Trophoblast cell (in vitro differentiated cells and primary cell): ENCODE measurements around the gene RAB11FIP4.

ENCODE experiments used
- DNase-seq, 2 donors: peaks; one replicate each; pipeline ENCODE4 v3.0.0-alpha.2; 2016
- H2AFZ ChIP-seq: 2 replicates; pipeline ENCODE4 v1.6.1; 2013; ENCODE audit warnings: low read length, moderate library complexity, mild to moderate bottlenecking; ENCODE audit not compliant: insufficient read depth, poor library complexity
- H2AK5ac ChIP-seq: 2 replicates; pipeline ENCODE4 v1.6.1; 2013; ENCODE audit warnings: mild to moderate bottlenecking, low read length
- H2BK120ac ChIP-seq: 2 replicates; pipeline ENCODE4 v1.6.1; 2013; ENCODE audit warnings: low read length, mild to moderate bottlenecking, moderate library complexity; ENCODE audit not compliant: insufficient read depth, poor library complexity
- H2BK12ac ChIP-seq: 2 replicates; pipeline ENCODE4 v1.6.1; 2013; ENCODE audit warnings: mild to moderate bottlenecking, low read length, moderate library complexity
- H2BK5ac ChIP-seq: 2 replicates; pipeline ENCODE4 v1.6.1; 2013; ENCODE audit warnings: low read length, low read depth, moderate library complexity, mild to moderate bottlenecking; ENCODE audit not compliant: poor library complexity
- H3K14ac ChIP-seq: 2 replicates; pipeline ENCODE4 v1.6.1; 2013; ENCODE audit warnings: mild to moderate bottlenecking, low read length
- H3K18ac ChIP-seq: 2 replicates; pipeline ENCODE4 v1.6.1; 2013; ENCODE audit warnings: mild to moderate bottlenecking, low read length
- H3K23ac ChIP-seq: 2 replicates; pipeline ENCODE4 v1.6.1; 2013; ENCODE audit warnings: low read length
- H3K27ac ChIP-seq: 2 replicates; pipeline ENCODE4 v1.5.1; 2013; ENCODE audit warnings: low read depth, mild to moderate bottlenecking, inconsistent platforms, low read length, moderate library complexity
- H3K27me3 ChIP-seq: 2 replicates; pipeline ENCODE4 v1.6.1; 2013; ENCODE audit warnings: inconsistent platforms, mild to moderate bottlenecking, low read length, moderate library complexity; ENCODE audit not compliant: insufficient read depth
- H3K36me3 ChIP-seq, 2 experiments: 1 replicate in 1 of 2; 2 replicates in 1 of 2; pipeline ENCODE4 v1.6.1; 2013; ENCODE audit warnings: low read length in 2 of 2, mild to moderate bottlenecking in 2 of 2, moderate library complexity in 1 of 2; ENCODE audit not compliant: insufficient read depth in 2 of 2, control insufficient read depth in 1 of 2
- H3K4ac ChIP-seq: 2 replicates; pipeline ENCODE4 v1.6.1; 2013; ENCODE audit warnings: low read depth, mild to moderate bottlenecking, low read length, moderate library complexity
- H3K4me1 ChIP-seq, 2 experiments: 1 replicate in 1 of 2; 2 replicates in 1 of 2; pipeline ENCODE4 v1.6.1; 2013; ENCODE audit warnings: low read length in 2 of 2, mild to moderate bottlenecking in 2 of 2, moderate library complexity in 1 of 2; ENCODE audit not compliant: insufficient read depth in 2 of 2, control insufficient read depth in 1 of 2
- H3K4me2 ChIP-seq: 2 replicates; pipeline ENCODE4 v1.6.1; 2013; ENCODE audit warnings: inconsistent platforms, mild to moderate bottlenecking, low read length, moderate library complexity
- H3K4me3 ChIP-seq: 2 replicates; pipeline ENCODE4 v1.5.1; 2013; ENCODE audit warnings: mild to moderate bottlenecking, low read depth, low read length, inconsistent platforms
- H3K79me1 ChIP-seq: one replicate; pipeline ENCODE4 v1.6.1; 2013; ENCODE audit warnings: low read length
- H3K79me2 ChIP-seq: 2 replicates; pipeline ENCODE4 v1.6.1; 2013; ENCODE audit warnings: low read length, mild to moderate bottlenecking; ENCODE audit not compliant: control insufficient read depth, insufficient read depth, poor library complexity
- H3K9ac ChIP-seq: 2 replicates; pipeline ENCODE4 v1.6.1; 2013; ENCODE audit warnings: mild to moderate bottlenecking, low read length
- H3K9me3 ChIP-seq: 2 replicates; pipeline ENCODE4 v1.6.1; 2013; ENCODE audit warnings: low read depth, mild to moderate bottlenecking, control low read depth, inconsistent platforms, low read length; ENCODE audit not compliant: insufficient read depth
- H4K12ac ChIP-seq: 2 replicates; pipeline ENCODE4 v1.6.1; 2013; ENCODE audit warnings: low read depth, mild to moderate bottlenecking, low read length, moderate library complexity
- H4K8ac ChIP-seq: 2 replicates; pipeline ENCODE4 v1.6.1; 2013; ENCODE audit warnings: low read depth, mild to moderate bottlenecking, low read length, moderate library complexity
- H4K91ac ChIP-seq: one replicate; pipeline ENCODE4 v1.6.1; 2013; ENCODE audit warnings: low read depth, mild to moderate bottlenecking, low read length, moderate library complexity
- WGBS: extraction: QIAGEN DNeasy Blood & Tissue Kit; methylation state at CpG from one replicate; pipeline ENCODE4 v1.1.7; 2013; ENCODE audit warnings: missing lambda C conversion rate; ENCODE audit not compliant: insufficient read length, insufficient coverage; ENCODE audit errors: extremely low coverage; 5-methylcytosine and 5-hydroxymethylcytosine counted together

RAB11FIP4 gene

GRCh38 chr17:31413874-31414549, 22.5 kb downstream of the RAB11FIP4 start:
- H3K9ac ChIP-seq: no peak overlapping the region
- H3K4ac ChIP-seq: no peak overlapping the region
- no peak overlapping the region for H2AFZ ChIP-seq
- no peaks in the 10 kb centered on the region for H3K79me1 ChIP-seq
- peaks cover 7 to 19% of the 10 kb centered on the region in 2 experiments for H3K4me1 ChIP-seq
- no peaks in the 10 kb centered on the region for H3K9me3 ChIP-seq
- no peak overlapping the region for H3K23ac ChIP-seq
- H2AK5ac ChIP-seq: no peak overlapping the region
- H4K8ac ChIP-seq: no peak overlapping the region
- H3K27ac ChIP-seq: no peak overlapping the region
- H2BK5ac ChIP-seq: no peak overlapping the region
- no peak overlapping the region for H3K4me3 ChIP-seq
- no peaks in the 10 kb centered on the region for H3K36me3 ChIP-seq
- DNase-seq: peak; percentile 57 to 64
- H3K79me2 ChIP-seq: no peaks in the 10 kb centered on the region
- WGBS: no CpG with 5 or more reads among the region's 12 CpGs
- H2BK12ac ChIP-seq: no peak overlapping the region
- H3K14ac ChIP-seq: no peak overlapping the region
- H2BK120ac ChIP-seq: no peak overlapping the region
- no peaks in the 10 kb centered on the region for H3K27me3 ChIP-seq
- no peak overlapping the region for H4K12ac ChIP-seq
- no peak overlapping the region for H3K18ac ChIP-seq
- peak overlapping the region; percentile 29 for H4K91ac ChIP-seq
- H3K4me2 ChIP-seq: no peak overlapping the region

DNA sequence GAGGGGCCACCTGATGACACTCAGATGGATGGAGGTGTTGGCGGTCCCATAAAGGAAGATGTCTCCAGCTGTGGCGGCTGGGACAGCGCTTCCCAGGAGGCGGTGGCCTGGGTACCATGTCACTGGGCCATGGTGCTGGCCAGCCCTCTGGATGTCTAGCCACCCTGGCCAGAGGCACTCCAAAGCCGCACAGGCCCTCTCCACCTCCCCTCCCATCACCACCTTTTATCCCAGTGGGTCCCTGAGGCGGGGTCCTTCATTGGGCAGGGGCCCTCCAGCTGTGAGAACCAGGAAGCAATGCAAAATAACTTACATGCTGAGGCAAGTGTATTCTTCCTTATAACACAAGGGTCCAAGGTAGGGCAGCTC, 23.1 kb downstream of the RAB11FIP4 start:
- no peak overlapping the region for H3K14ac ChIP-seq
- DNase-seq: no peak
- no CpG with 5 or more reads among the region's 6 CpGs for WGBS

DNA sequence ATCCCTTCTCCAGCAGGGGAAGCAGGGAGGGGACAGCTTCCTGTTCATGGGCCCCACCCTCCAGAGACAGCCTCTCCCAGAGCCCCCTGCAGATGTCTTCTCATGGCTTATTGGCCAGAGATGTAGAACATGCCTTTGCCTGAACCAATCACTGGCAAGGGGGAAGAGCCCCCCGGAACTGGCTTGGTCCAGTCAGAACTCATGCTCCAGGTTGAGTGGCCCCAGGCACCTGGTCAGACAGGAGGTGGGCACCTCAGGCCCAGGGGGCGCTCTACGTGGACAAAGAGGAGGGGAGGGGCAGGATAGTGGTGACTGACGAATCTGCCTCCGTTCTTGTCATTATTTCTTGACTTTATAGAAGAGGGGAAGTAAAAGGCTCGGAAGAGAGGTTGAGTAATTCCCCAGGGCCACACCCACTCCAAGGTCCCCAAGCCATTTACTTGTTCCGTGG, 23.6 kb downstream of the RAB11FIP4 start:
- no peak overlapping the region for H2AFZ ChIP-seq
- H3K4me3 ChIP-seq: no peak overlapping the region
- H2BK12ac ChIP-seq: no peak overlapping the region
- no peak overlapping the region for H3K4ac ChIP-seq
- no peaks in the 10 kb centered on the region for H3K79me2 ChIP-seq
- no CpG with 5 or more reads among the region's 7 CpGs for WGBS
- H3K9ac ChIP-seq: no peak overlapping the region
- no peak overlapping the region for H3K23ac ChIP-seq
- no peak overlapping the region for H3K4me2 ChIP-seq
- DNase-seq: no peak
- H3K18ac ChIP-seq: no peak overlapping the region
- no peak overlapping the region for H2AK5ac ChIP-seq
- H3K14ac ChIP-seq: no peak overlapping the region
- H3K79me1 ChIP-seq: no peaks in the 10 kb centered on the region
- no peak overlapping the region for H2BK120ac ChIP-seq
- no peak overlapping the region for H4K8ac ChIP-seq
- H3K36me3 ChIP-seq: no peaks in the 10 kb centered on the region
- no peaks in the 10 kb centered on the region for H3K9me3 ChIP-seq
- H4K12ac ChIP-seq: no peak overlapping the region
- H3K27ac ChIP-seq: no peak overlapping the region
- H3K4me1 ChIP-seq: peaks cover 7 to 19% of the 10 kb centered on the region in 2 experiments
- no peaks in the 10 kb centered on the region for H3K27me3 ChIP-seq
- H4K91ac ChIP-seq: no peak overlapping the region
- H2BK5ac ChIP-seq: no peak overlapping the region

More for the DNA sequence above, 23.1 kb downstream of the RAB11FIP4 start:
- Histone ChIP-seq H3K79me2 (no peaks in the 10 kb centered on the region), H2BK120ac (no peak overlapping the region), H3K23ac (no peak overlapping the region), H3K4me3 (no peak overlapping the region), H3K27me3 (no peaks in the 10 kb centered on the region), H2AFZ (no peak overlapping the region), H3K79me1 (no peaks in the 10 kb centered on the region), H2BK12ac (no peak overlapping the region), H3K4ac (no peak overlapping the region), H3K36me3 (no peaks in the 10 kb centered on the region), H2BK5ac (no peak overlapping the region), H3K9me3 (no peaks in the 10 kb centered on the region), H2AK5ac (no peak overlapping the region), H4K8ac (no peak overlapping the region), H4K12ac (no peak overlapping the region), H3K4me1 (peaks cover 7 to 19% of the 10 kb centered on the region in 2 experiments), H3K18ac (no peak overlapping the region), H3K4me2 (no peak overlapping the region), H3K9ac (no peak overlapping the region), H3K27ac (no peak overlapping the region), H4K91ac (peak overlapping the region; percentile 29)

DNA sequence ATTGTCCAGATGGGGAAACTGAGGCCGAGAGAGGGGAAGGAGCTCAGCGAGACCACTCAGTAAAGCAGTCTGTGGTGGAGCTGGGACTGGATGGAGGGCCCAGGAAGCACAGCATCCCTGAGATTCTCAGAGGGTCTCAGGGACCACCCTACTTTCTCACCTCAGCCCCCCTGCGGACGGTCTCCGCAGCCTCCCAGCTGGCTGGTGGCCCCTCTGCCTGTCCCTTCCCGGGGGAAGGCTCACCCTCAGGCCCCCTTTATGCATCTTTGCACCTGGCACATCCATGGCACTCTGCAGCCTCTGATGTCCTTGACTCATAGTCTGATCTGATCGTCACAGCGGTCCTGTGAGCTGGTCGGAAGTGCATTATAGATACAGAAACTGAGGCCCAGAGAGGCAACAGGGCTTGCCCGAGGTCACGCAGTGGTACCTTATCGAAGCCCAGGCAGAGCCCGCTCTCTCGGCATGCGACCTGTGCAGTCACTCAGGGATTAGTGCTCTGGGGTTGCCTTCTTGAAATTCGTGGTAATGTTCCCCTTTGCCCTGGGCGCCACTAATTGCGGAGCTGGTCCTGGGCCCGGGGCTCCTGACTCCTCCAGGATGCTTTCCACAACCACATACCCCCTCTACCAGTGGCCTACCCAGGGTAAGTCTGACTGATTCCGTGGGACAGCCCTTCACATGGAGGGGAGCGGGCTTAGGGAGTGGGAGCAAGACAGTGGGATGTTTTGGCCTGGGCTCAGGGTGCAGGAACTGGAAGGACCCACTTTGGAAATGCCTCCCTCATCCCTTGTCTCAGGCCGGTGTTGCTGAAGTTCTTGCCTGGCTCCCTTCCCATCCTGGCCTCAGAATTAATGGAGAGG, 24.4 kb downstream of the RAB11FIP4 start:
- no peak overlapping the region for H2AK5ac ChIP-seq
- no peak overlapping the region for H3K4me3 ChIP-seq
- no peak overlapping the region for H3K4ac ChIP-seq
- H2BK120ac ChIP-seq: no peak overlapping the region
- H3K36me3 ChIP-seq: no peaks in the 10 kb centered on the region
- H3K9ac ChIP-seq: no peak overlapping the region
- H3K79me1 ChIP-seq: no peaks in the 10 kb centered on the region
- H3K4me1 ChIP-seq: peaks cover 7 to 19% of the 10 kb centered on the region in 2 experiments
- H3K23ac ChIP-seq: no peak overlapping the region
- no peak overlapping the region for H3K4me2 ChIP-seq
- H2BK5ac ChIP-seq: no peak overlapping the region
- H2AFZ ChIP-seq: no peak overlapping the region
- H4K91ac ChIP-seq: no peak overlapping the region
- H4K12ac ChIP-seq: no peak overlapping the region
- DNase-seq: no peak
- H3K9me3 ChIP-seq: no peaks in the 10 kb centered on the region
- no peak overlapping the region for H2BK12ac ChIP-seq
- H3K27me3 ChIP-seq: no peaks in the 10 kb centered on the region
- no peak overlapping the region for H3K14ac ChIP-seq
- no peak overlapping the region for H3K18ac ChIP-seq
- H3K79me2 ChIP-seq: no peaks in the 10 kb centered on the region
- WGBS: no CpG with 5 or more reads among the region's 22 CpGs
- H4K8ac ChIP-seq: no peak overlapping the region
- H3K27ac ChIP-seq: no peak overlapping the region
